ENCODE data around the gene TBC1D22A. TPM values are rescaled to one million over a fixed set of nuclear protein-coding genes. Genes with fewer than 3 reads are reported as not detected.

TBC1D22A gene
- total RNA-seq, 1 donor from 2014 or later: 18.9 TPM

DNA sequence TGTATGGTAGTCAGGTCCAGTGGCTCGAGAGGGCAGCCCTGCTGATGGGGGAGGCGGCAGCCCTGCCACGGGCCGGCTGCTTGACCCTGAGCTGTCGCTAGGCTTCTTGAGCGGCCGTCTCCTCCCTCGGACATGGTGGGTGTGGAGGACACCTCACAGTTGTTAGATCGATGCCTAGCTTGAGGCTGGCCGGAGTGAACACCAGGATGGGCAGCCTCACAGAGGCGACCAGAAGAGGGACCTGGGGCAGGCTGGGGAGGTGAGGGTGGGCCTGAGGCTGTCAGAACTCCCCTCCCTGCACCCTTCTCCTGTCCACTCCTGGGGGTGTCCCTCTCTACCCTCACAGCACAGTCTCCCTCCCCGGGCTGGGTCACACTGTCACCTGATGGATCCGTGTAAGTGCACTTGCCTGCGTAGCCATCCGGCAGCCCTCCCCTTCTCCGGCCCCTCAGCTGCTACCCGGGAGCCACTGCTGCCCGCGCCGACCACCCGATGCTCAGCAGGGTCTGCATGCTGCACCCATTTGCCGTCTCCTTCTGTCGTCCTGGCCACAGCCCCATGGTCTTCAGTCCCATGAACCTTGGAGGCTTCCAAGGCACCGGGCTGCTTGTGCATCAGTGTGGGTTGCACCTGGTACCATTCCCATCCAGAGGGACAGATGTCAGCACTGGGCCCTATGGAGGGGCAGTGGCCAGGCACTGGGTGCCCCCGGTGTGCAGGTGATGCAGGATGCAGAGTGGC is 394.1 kb downstream of the TBC1D22A start:
- Mint-ChIP-seq H3K27ac (ENCODE audit: unreplicated experiment) (no peak overlapping the region), H3K9me3 (ENCODE audit: low read depth) (peaks cover 6% of the 10 kb centered on the region), H3K27me3 (ENCODE audit: low read depth) (no peaks in the 10 kb centered on the region), H3K4me1 (ENCODE audit: low read depth) (peaks cover 2% of the 10 kb centered on the region), H3K4me3 (ENCODE audit: unreplicated experiment) (no peak overlapping the region), H3K36me3 (ENCODE audit: low read depth) (no peaks in the 10 kb centered on the region)
- no peak for DNase-seq (ENCODE audit: low spot score)
- TF ChIP-seq, protein P1, sequence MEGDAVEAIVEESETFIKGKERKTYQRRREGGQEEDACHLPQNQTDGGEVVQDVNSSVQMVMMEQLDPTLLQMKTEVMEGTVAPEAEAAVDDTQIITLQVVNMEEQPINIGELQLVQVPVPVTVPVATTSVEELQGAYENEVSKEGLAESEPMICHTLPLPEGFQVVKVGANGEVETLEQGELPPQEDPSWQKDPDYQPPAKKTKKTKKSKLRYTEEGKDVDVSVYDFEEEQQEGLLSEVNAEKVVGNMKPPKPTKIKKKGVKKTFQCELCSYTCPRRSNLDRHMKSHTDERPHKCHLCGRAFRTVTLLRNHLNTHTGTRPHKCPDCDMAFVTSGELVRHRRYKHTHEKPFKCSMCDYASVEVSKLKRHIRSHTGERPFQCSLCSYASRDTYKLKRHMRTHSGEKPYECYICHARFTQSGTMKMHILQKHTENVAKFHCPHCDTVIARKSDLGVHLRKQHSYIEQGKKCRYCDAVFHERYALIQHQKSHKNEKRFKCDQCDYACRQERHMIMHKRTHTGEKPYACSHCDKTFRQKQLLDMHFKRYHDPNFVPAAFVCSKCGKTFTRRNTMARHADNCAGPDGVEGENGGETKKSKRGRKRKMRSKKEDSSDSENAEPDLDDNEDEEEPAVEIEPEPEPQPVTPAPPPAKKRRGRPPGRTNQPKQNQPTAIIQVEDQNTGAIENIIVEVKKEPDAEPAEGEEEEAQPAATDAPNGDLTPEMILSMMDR (IDR thresholded peaks at IDR 0.05): no peak

DNA sequence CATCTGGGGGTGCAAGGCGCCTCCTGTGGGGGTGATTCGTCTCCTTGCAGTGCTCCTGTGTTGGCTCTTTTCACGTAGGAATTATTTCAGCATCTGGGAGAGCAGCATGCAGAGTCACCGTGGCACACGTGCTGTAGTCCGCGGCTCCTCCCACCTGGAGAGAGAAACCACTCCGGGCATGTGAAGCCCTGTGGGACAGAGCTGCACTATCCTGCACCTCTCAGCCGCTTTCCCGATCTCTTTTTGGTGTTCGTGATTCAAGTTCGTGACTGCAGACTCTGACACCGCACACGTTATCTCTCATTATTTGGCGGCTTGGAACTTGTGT is 394.6 kb downstream of the TBC1D22A start:
- H3K27ac Mint-ChIP-seq (ENCODE audit: unreplicated experiment): no peak overlapping the region
- H3K4me3 Mint-ChIP-seq (ENCODE audit: unreplicated experiment): no peak overlapping the region
- no peaks in the 10 kb centered on the region for H3K36me3 Mint-ChIP-seq (ENCODE audit: low read depth)
- H3K9me3 Mint-ChIP-seq (ENCODE audit: low read depth): peaks cover 6% of the 10 kb centered on the region
- DNase-seq (ENCODE audit: low spot score): no peak
- TF ChIP-seq, protein P1 (IDR thresholded peaks at IDR 0.05): no peak
- H3K27me3 Mint-ChIP-seq (ENCODE audit: low read depth): no peaks in the 10 kb centered on the region
- H3K4me1 Mint-ChIP-seq (ENCODE audit: low read depth): no peaks in the 10 kb centered on the region

DNA sequence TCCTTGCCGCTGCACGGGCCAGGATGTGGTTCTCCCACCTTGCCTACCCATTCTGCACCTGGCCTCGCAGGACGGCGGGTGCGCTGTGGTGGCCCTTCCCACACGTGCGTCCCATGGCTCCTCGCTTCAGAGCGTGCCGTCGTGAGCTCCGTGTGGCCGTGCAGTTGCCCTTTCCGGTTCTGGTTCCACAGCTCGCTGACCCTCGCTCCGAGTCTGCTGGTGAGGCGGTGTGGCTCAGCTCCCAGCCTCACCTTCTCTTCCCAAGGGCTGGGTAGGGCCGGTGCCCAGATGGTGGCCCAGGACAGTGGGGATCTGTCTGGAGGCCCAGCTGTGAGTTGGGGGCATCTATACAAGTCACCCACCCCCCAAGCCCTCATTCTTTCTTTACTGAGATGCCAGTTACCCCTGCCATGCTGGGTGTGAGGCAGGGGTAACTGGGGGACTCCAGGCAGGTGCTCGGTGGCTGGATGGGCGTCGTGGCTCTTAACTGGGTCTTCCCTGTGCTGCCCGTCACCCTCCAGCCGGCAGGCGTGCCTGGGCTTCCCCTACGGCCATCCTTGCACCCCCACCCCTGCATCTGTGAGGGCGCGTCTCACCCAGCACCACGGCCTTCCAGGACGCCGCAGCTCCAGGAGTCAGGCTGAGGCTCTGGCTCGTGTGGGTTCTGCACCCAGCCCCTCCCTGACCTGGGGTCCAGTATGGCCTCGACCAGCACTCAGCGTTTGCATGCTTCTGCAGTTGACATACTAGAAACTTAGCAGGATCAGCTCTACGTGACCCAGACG is 395.2 kb downstream of the TBC1D22A start:
- TF ChIP-seq, protein P1 (IDR thresholded peaks at IDR 0.05): no peak
- H3K9me3 Mint-ChIP-seq (ENCODE audit: low read depth): peaks cover 3% of the 10 kb centered on the region
- no peak overlapping the region for H3K27ac Mint-ChIP-seq (ENCODE audit: unreplicated experiment)
- no peak for DNase-seq (ENCODE audit: low spot score)
- H3K36me3 Mint-ChIP-seq (ENCODE audit: low read depth): no peaks in the 10 kb centered on the region
- H3K27me3 Mint-ChIP-seq (ENCODE audit: low read depth): no peaks in the 10 kb centered on the region
- H3K4me3 Mint-ChIP-seq (ENCODE audit: unreplicated experiment): no peak overlapping the region
- no peaks in the 10 kb centered on the region for H3K4me1 Mint-ChIP-seq (ENCODE audit: low read depth)

DNA sequence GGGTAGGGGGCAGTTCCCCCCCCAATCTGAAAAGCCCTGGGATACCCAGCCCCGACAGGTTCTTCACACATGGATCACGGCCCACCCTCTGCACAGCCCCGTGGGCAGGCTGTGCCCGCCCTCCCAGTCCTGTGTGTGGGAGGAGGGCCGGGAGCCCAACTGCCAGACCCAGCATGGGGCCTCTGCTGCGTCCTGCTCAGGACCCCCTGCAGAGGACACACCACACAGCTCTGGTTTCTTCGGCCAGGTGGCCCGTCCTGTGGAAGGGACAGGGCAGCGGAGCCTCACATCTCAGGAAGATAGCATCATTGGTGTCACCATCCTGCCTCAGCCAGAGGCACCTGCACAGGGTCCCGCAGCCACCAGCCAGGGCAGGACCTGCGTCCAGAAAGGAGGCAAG is 396.0 kb downstream of the TBC1D22A start:
- H3K4me1 Mint-ChIP-seq (ENCODE audit: low read depth): no peaks in the 10 kb centered on the region
- H3K27me3 Mint-ChIP-seq (ENCODE audit: low read depth): no peaks in the 10 kb centered on the region
- H3K9me3 Mint-ChIP-seq (ENCODE audit: low read depth): no peaks in the 10 kb centered on the region
- H3K27ac Mint-ChIP-seq (ENCODE audit: unreplicated experiment): no peak overlapping the region
- H3K4me3 Mint-ChIP-seq (ENCODE audit: unreplicated experiment): no peak overlapping the region
- peak; percentile 66 for DNase-seq (ENCODE audit: low spot score)
- no peaks in the 10 kb centered on the region for H3K36me3 Mint-ChIP-seq (ENCODE audit: low read depth)
- TF ChIP-seq, protein P1 (IDR thresholded peaks at IDR 0.05): no peak

- no peaks in the 10 kb centered on the region for H3K9me3 Mint-ChIP-seq (ENCODE audit: low read depth)
- no peaks in the 10 kb centered on the region for H3K27me3 Mint-ChIP-seq (ENCODE audit: low read depth)
- no peaks in the 10 kb centered on the region for H3K36me3 Mint-ChIP-seq (ENCODE audit: low read depth)
- H3K27ac Mint-ChIP-seq (ENCODE audit: unreplicated experiment): no peak overlapping the region
- TF ChIP-seq, protein P1 (IDR thresholded peaks at IDR 0.05): no peak
- no peak overlapping the region for H3K4me3 Mint-ChIP-seq (ENCODE audit: unreplicated experiment)
- H3K4me1 Mint-ChIP-seq (ENCODE audit: low read depth): no peaks in the 10 kb centered on the region
- peak; percentile 27 for DNase-seq (ENCODE audit: low spot score)
Observed at GRCh38 chr22:47159592-47159991, 397.1 kb downstream of the TBC1D22A start.
